Neural crest cell (in vitro differentiated cells): Measurements from ENCODE around the gene RASGRF2. TPM values are rescaled to one million over a fixed set of nuclear protein-coding genes. Genes with fewer than 3 reads are reported as not detected.
A peak's percentile ranks its signal among the peaks of the same experiment; 100 is the strongest.

Source experiments
- DNase-seq: peaks from one replicate; pipeline ENCODE4 v3.0.0; 2021; ENCODE audit warnings: low read depth, mixed read lengths, low spot score
- H3K27ac Mint-ChIP-seq: one replicate; pipeline ENCODE4 v1.8.0; 2021; ENCODE audit warnings: mild to moderate bottlenecking, mixed read lengths; ENCODE audit not compliant: unreplicated experiment
- H3K27me3 Mint-ChIP-seq: 2 replicates; pipeline ENCODE4 v1.8.0; 2021; ENCODE audit warnings: low read depth, mild to moderate bottlenecking, mixed read lengths
- H3K36me3 Mint-ChIP-seq: 2 replicates; pipeline ENCODE4 v1.8.0; 2021; ENCODE audit warnings: low read depth, mild to moderate bottlenecking, mixed read lengths
- H3K4me1 Mint-ChIP-seq: 2 replicates; pipeline ENCODE4 v1.8.0; 2021; ENCODE audit warnings: mixed read lengths
- H3K4me3 Mint-ChIP-seq: one replicate; pipeline ENCODE4 v1.8.0; 2021; ENCODE audit warnings: mild to moderate bottlenecking, mixed read lengths
- H3K9me3 Mint-ChIP-seq: 2 replicates; pipeline ENCODE4 v1.8.0; 2021; ENCODE audit warnings: mixed read lengths
- CTCF ChIP-seq: fragments of 200-600 bp; sonication (generic); conservative IDR thresholded peaks from 2 replicates; pipeline ENCODE4 v1.5.0; 2021; ENCODE audit warnings: antibody characterized with exemption, mild to moderate bottlenecking
- total RNA-seq: library from RNA; stranded (reverse); gene quantifications from 2 replicates; pipeline ENCODE4 v1.2.1, GENCODE V29; 2021

RASGRF2 gene
- total RNA-seq, 1 donor from 2014 or later: 0.19 TPM

- H3K9me3 Mint-ChIP-seq: peaks cover 4% of the 10 kb centered on the region
- TF ChIP-seq CTCF: no peak
- peaks cover 57% of the 10 kb centered on the region for H3K4me1 Mint-ChIP-seq
- DNase-seq: peak; percentile 63
- no peaks in the 10 kb centered on the region for H3K36me3 Mint-ChIP-seq
- peak overlapping the region; percentile 79 for H3K4me3 Mint-ChIP-seq
- peak overlapping the region; percentile 98 for H3K27ac Mint-ChIP-seq
- peaks cover 3% of the 10 kb centered on the region for H3K27me3 Mint-ChIP-seq
These were observed 207.4 kb downstream of the RASGRF2 start for GRCh38 chr5:81167544-81167943.

GRCh38 chr5:81169924-81170323 lies 209.8 kb downstream of the RASGRF2 start:
- H3K27ac Mint-ChIP-seq: no peak overlapping the region

GRCh38 chr5:81171769-81172168 lies 211.6 kb downstream of the RASGRF2 start:
- H3K27ac Mint-ChIP-seq: no peak overlapping the region
- no peaks in the 10 kb centered on the region for H3K36me3 Mint-ChIP-seq
- peaks cover 3% of the 10 kb centered on the region for H3K27me3 Mint-ChIP-seq
- peaks cover 4% of the 10 kb centered on the region for H3K9me3 Mint-ChIP-seq
- DNase-seq: no peak
- peaks cover 53% of the 10 kb centered on the region for H3K4me1 Mint-ChIP-seq
- H3K4me3 Mint-ChIP-seq: no peak overlapping the region
- no peak for TF ChIP-seq CTCF

More at GRCh38 chr5:81169924-81170323, 209.8 kb downstream of the RASGRF2 start:
- no peaks in the 10 kb centered on the region for H3K36me3 Mint-ChIP-seq
- DNase-seq: no peak
- peaks cover 62% of the 10 kb centered on the region for H3K4me1 Mint-ChIP-seq
- no peak overlapping the region for H3K4me3 Mint-ChIP-seq
- H3K27me3 Mint-ChIP-seq: peaks cover 3% of the 10 kb centered on the region
- no peak for TF ChIP-seq CTCF
- peaks cover 4% of the 10 kb centered on the region for H3K9me3 Mint-ChIP-seq

- Mint-ChIP-seq H3K36me3 (no peaks in the 10 kb centered on the region), H3K9me3 (peaks cover 4% of the 10 kb centered on the region), H3K4me3 (no peak overlapping the region), H3K27ac (no peak overlapping the region), H3K4me1 (peaks cover 44% of the 10 kb centered on the region), H3K27me3 (peaks cover 3% of the 10 kb centered on the region)
- TF ChIP-seq CTCF: no peak
- no peak for DNase-seq
These were observed 212.5 kb downstream of the RASGRF2 start for GRCh38 chr5:81172710-81173109.

- DNase-seq: no peak
- TF ChIP-seq CTCF: no peak
- Mint-ChIP-seq H3K4me1 (peaks cover 16% of the 10 kb centered on the region), H3K36me3 (no peaks in the 10 kb centered on the region), H3K4me3 (no peak overlapping the region), H3K27ac (no peak overlapping the region), H3K9me3 (no peaks in the 10 kb centered on the region), H3K27me3 (no peaks in the 10 kb centered on the region)
These were observed 216.9 kb downstream of the RASGRF2 start for GRCh38 chr5:81177061-81177460.

GRCh38 chr5:81179959-81180358 lies 219.8 kb downstream of the RASGRF2 start:
- Mint-ChIP-seq H3K4me1 (peaks cover 22% of the 10 kb centered on the region), H3K27me3 (no peaks in the 10 kb centered on the region)

More at GRCh38 chr5:81179959-81180358, 219.8 kb downstream of the RASGRF2 start:
- H3K27ac Mint-ChIP-seq: no peak overlapping the region
- H3K4me3 Mint-ChIP-seq: no peak overlapping the region
- TF ChIP-seq CTCF: no peak
- DNase-seq: no peak
- no peaks in the 10 kb centered on the region for H3K9me3 Mint-ChIP-seq
- H3K36me3 Mint-ChIP-seq: no peaks in the 10 kb centered on the region
